ENCODE data around the gene GMDS.

GRCh38 chr6:1622220-1622850, 623.1 kb downstream of the GMDS start:
- TF ChIP-seq ZNF513 (CRISPR knock-in tag; conservative IDR thresholded peaks at IDR 0.05) (no peak), HES4 (CRISPR knock-in tag; IDR thresholded peaks at IDR 0.05; ENCODE audit: borderline replicate concordance) (no peak)
